SK-N-SH (cell line): ENCODE data around the gene GPR55.

Experiments
- CHD2 ChIP-seq: fragments of 150-350 bp; IDR thresholded peaks from 2 replicates; pipeline ENCODE4 v1.6.1; 2018; ENCODE audit warnings: low read length; ENCODE audit not compliant: partially characterized antibody
- CTCF ChIP-seq: fragments of 200-600 bp; sonication (generic); IDR thresholded peaks from 2 replicates; pipeline ENCODE4 v1.6.1; 2017; ENCODE audit warnings: antibody characterized with exemption, mild to moderate bottlenecking, moderate library complexity
- EP300 ChIP-seq, 2 experiments: IDR thresholded peaks; 2 replicates each; pipeline versions ENCODE4 v1.4.0 to v1.6.1; 2012; ENCODE audit warnings: borderline replicate concordance in 1 of 2, low read depth in 1 of 2, low read length in 1 of 2
- MEF2A ChIP-seq: IDR thresholded peaks from 2 replicates; pipeline ENCODE4 v1.4.0; 2012; ENCODE audit warnings: low read depth, borderline replicate concordance
- POLR2AphosphoS5 ChIP-seq: IDR thresholded peaks from 2 replicates; pipeline ENCODE4 v1.6.1; 2012; ENCODE audit warnings: low read depth, low read length
- REST ChIP-seq: IDR thresholded peaks from 2 replicates; pipeline ENCODE4 v1.6.1; 2012; ENCODE audit warnings: mild to moderate bottlenecking, low read depth, low read length, moderate library complexity
- RFX5 ChIP-seq: IDR thresholded peaks from 2 replicates; pipeline ENCODE4 v1.6.1; 2012; ENCODE audit warnings: mild to moderate bottlenecking, improper control_type of control experiment, low read length
- TAF1 ChIP-seq: IDR thresholded peaks from 2 replicates; pipeline ENCODE4 v1.6.1; 2012; ENCODE audit warnings: low read depth, mild to moderate bottlenecking, low read length, moderate library complexity, borderline replicate concordance
- YY1 ChIP-seq: IDR thresholded peaks from 2 replicates; pipeline ENCODE4 v1.4.0; 2012; ENCODE audit warnings: low read depth, mild to moderate bottlenecking
- TF ChIP-seq, protein P1 (sequence below): IDR thresholded peaks from 2 replicates; pipeline ENCODE4; 2012

DNA sequence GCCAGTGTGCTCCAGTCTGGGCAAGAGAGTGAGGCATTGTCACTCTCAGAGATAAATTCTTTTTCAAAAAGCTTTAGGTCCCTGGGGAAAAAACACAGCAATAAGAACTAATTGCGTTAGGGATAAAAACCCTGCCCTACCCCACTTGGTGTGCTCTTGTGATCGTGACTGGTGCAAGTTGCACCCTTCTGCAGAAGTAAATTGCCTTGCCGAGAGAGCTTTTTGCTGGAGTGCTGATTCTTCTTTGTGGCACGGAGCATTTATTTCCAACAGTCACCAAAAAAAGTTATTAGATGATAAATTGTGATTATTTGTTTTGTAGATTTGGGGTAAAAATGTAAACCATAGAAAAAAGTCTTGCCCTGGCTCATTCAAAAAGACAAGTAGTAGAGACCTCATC, 12.3 kb upstream of the GPR55 start:
- TF ChIP-seq TAF1 = no peak
- no peak for TF ChIP-seq YY1
- TF ChIP-seq CTCF = no peak
- TF ChIP-seq EP300 (IDR thresholded peaks at IDR 0.05; ENCODE audit: borderline replicate concordance in 1 of 2, low read depth in 1 of 2, low read length in 1 of 2) = no peak
- TF ChIP-seq POLR2AphosphoS5 = no peak
- no peak for TF ChIP-seq CHD2
- no peak for TF ChIP-seq MEF2A
- TF ChIP-seq REST = no peak
- TF ChIP-seq, protein P1, sequence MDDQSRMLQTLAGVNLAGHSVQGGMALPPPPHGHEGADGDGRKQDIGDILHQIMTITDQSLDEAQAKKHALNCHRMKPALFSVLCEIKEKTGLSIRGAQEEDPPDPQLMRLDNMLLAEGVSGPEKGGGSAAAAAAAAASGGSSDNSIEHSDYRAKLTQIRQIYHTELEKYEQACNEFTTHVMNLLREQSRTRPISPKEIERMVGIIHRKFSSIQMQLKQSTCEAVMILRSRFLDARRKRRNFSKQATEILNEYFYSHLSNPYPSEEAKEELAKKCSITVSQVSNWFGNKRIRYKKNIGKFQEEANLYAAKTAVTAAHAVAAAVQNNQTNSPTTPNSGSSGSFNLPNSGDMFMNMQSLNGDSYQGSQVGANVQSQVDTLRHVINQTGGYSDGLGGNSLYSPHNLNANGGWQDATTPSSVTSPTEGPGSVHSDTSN = no peak
- TF ChIP-seq RFX5 = no peak
